Mesendoderm (in vitro differentiated cells): ENCODE measurements around the gene BCL2.

Experiments used
- DNase-seq: peaks from one replicate; pipeline ENCODE4 v3.0.0; 2013
- H2AK5ac ChIP-seq: 2 replicates; pipeline ENCODE4 v1.6.1; 2013; ENCODE audit warnings: low read length, inconsistent platforms
- H2BK120ac ChIP-seq: 2 replicates; pipeline ENCODE4 v1.6.1; 2013; ENCODE audit warnings: low read depth, mild to moderate bottlenecking, low read length, moderate library complexity, mixed read lengths
- H2BK15ac ChIP-seq: replicated peaks from 2 replicates; pipeline ENCODE4 v1.6.1; 2013; ENCODE audit warnings: low read depth, mild to moderate bottlenecking, moderate library complexity
- H2BK5ac ChIP-seq: 2 replicates; pipeline ENCODE4 v1.6.1; 2013; ENCODE audit warnings: low read length, inconsistent platforms
- H3K18ac ChIP-seq: 2 replicates; pipeline ENCODE4 v1.6.1; 2013; ENCODE audit warnings: mild to moderate bottlenecking, low read length, mixed read lengths
- H3K23ac ChIP-seq: one replicate; pipeline ENCODE4 v1.6.1; 2013; ENCODE audit warnings: low read length
- H3K27ac ChIP-seq: 2 replicates; pipeline ENCODE4 v1.5.1; 2013; ENCODE audit warnings: low read depth, mild to moderate bottlenecking, inconsistent platforms, low read length, moderate library complexity
- H3K27me3 ChIP-seq: 2 replicates; pipeline ENCODE4 v1.6.1; 2013; ENCODE audit warnings: low read length, control low read depth, mild to moderate bottlenecking, inconsistent platforms; ENCODE audit not compliant: insufficient read depth, poor library complexity
- H3K36me3 ChIP-seq: 2 replicates; pipeline ENCODE4 v1.6.1; 2013; ENCODE audit warnings: low read length, inconsistent platforms; ENCODE audit not compliant: control insufficient read depth, insufficient read depth
- H3K4ac ChIP-seq: one replicate; pipeline ENCODE4 v1.6.1; 2013; ENCODE audit warnings: low read depth, mild to moderate bottlenecking, low read length, moderate library complexity
- H3K4me1 ChIP-seq: 2 replicates; pipeline ENCODE4 v1.6.1; 2013; ENCODE audit warnings: low read depth, low read length, inconsistent platforms; ENCODE audit not compliant: control insufficient read depth
- H3K4me2 ChIP-seq: 2 replicates; pipeline ENCODE4 v1.6.1; 2013; ENCODE audit warnings: low read length
- H3K4me3 ChIP-seq: 2 replicates; pipeline ENCODE4 v1.5.1; 2013; ENCODE audit warnings: mild to moderate bottlenecking, low read length
- H3K56ac ChIP-seq: one replicate; pipeline ENCODE4 v1.6.1; 2013; ENCODE audit warnings: low read length
- H3K79me1 ChIP-seq: 2 replicates; pipeline ENCODE4 v1.6.1; 2013; ENCODE audit warnings: low read length, inconsistent platforms
- H3K79me2 ChIP-seq: 2 replicates; pipeline ENCODE4 v1.6.1; 2013; ENCODE audit warnings: mild to moderate bottlenecking, low read length; ENCODE audit not compliant: control insufficient read depth, insufficient read depth
- H3K9ac ChIP-seq: 2 replicates; pipeline ENCODE4 v1.6.1; 2013; ENCODE audit warnings: low read length, inconsistent platforms
- H4K5ac ChIP-seq: one replicate; pipeline ENCODE4 v1.6.1; 2013; ENCODE audit warnings: low read length
- H4K8ac ChIP-seq: one replicate; pipeline ENCODE4 v1.6.1; 2013; ENCODE audit warnings: low read depth, mild to moderate bottlenecking, control low read depth, low read length, moderate library complexity
- WGBS: extraction: QIAGEN DNeasy Blood & Tissue Kit; methylation state at CpG from one replicate; pipeline ENCODE4 v1.1.7; 2013; ENCODE audit warnings: low lambda C conversion rate, missing lambda C conversion rate; ENCODE audit not compliant: insufficient coverage; ENCODE audit errors: extremely low coverage; 5-methylcytosine and 5-hydroxymethylcytosine counted together

BCL2 gene

DNA sequence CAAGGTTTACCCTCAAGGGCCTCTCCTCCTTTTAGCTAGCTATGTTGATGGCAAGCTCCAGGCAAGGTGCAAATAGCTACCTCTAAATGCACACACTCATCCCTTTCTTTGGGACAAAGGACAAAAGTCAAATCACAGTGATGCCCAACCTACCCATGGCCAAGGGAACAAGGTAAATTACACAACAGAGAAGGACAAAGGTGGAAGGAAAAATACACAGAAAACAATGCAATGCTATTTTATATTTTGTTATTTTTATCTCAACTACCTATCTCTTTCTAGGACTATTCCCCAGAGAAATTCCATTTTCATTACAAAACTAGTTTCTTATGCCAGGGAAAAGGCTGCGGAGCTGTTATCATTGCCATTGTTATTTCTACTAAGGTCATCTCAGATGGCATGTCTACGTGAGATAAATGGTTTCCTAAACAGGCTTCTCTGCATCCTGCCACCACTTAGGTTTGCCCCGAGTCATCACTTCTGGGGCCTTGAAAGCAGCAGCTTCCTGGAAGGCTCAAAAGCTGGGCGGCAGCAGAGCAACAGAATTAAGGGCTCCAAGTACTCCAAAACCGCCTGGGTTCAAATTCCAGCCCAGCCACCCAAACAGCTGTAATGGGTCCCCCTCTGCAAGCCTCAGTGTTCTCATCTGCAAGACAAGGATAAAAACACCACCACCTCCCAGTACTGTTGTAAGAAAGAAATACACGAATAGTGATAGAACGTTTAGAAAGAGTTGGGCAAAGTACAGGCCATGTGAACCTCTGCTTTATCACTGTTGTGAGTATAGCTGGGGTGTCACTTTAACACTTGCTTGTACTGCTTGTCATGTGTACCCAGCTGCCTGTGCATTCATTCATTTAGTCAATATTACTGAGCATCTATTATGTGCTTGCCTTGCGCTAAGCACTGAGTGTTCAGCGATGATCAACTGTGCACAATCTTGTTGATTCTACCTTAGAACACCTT lies 20.9 kb downstream of the BCL2 start:
- Histone ChIP-seq H3K4me3 (no peak overlapping the region), H4K5ac (no peak overlapping the region), H3K4me1 (no peaks in the 10 kb centered on the region), H3K23ac (no peak overlapping the region), H3K27me3 (no peaks in the 10 kb centered on the region), H2AK5ac (no peak overlapping the region), H3K36me3 (no peaks in the 10 kb centered on the region), H4K8ac (no peak overlapping the region), H2BK15ac (no peak overlapping the region), H3K79me2 (no peaks in the 10 kb centered on the region), H3K79me1 (no peaks in the 10 kb centered on the region), H2BK5ac (no peak overlapping the region), H3K56ac (no peak overlapping the region), H2BK120ac (no peak overlapping the region), H3K27ac (no peak overlapping the region), H3K4me2 (no peak overlapping the region), H3K4ac (no peak overlapping the region), H3K9ac (no peak overlapping the region), H3K18ac (no peak overlapping the region)
- no CpG with 5 or more reads among the region's 9 CpGs for WGBS
- DNase-seq: peak; percentile 29

DNA sequence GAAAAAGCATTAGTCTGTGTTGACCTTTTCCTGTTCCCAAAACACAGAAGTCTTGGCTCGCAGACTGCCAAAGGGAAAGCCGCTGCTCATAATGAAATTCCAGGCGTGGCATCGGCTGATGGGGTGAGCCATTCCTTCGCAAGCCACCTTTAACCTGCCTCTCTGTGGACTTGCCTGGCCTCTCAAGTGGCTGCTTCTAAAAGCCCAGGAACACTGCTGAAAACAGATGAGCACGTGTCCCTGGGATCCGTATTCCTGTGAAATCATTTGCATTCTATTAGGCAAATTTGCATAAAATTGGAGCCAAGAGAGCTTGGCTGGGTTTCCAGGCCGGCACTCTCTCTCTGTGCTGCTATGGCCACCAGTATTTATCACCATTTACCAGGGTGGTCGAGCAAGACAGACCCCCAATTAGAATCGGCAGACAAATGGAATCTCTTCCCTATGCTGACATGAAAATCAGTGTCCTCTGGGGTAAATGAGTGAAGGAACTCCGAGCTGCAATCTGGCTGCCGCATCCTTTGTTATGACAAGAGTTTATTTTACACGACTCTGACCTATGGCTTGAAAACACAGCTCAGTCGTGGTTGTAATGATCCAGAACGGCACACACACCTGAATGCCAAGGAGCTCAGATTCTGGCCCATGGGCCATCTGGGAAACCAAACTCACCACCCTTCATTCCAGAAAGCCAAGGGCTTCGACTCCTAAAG lies 21.7 kb downstream of the BCL2 start:
- no peak overlapping the region for H4K8ac ChIP-seq
- H3K4ac ChIP-seq: no peak overlapping the region
- no peaks in the 10 kb centered on the region for H3K4me1 ChIP-seq
- H2BK120ac ChIP-seq: no peak overlapping the region
- H2AK5ac ChIP-seq: no peak overlapping the region
- no peaks in the 10 kb centered on the region for H3K27me3 ChIP-seq
- no peak overlapping the region for H4K5ac ChIP-seq
- no peak overlapping the region for H2BK15ac ChIP-seq
- WGBS: no CpG with 5 or more reads among the region's 16 CpGs
- H3K27ac ChIP-seq: no peak overlapping the region
- no peak overlapping the region for H3K4me2 ChIP-seq
- H3K79me2 ChIP-seq: no peaks in the 10 kb centered on the region
- H3K56ac ChIP-seq: peak overlapping the region; percentile 5
- no peak overlapping the region for H3K9ac ChIP-seq
- no peak overlapping the region for H3K18ac ChIP-seq
- H3K36me3 ChIP-seq: no peaks in the 10 kb centered on the region
- H2BK5ac ChIP-seq: no peak overlapping the region
- no peak overlapping the region for H3K4me3 ChIP-seq
- DNase-seq: peak; percentile 37
- H3K23ac ChIP-seq: no peak overlapping the region
- no peaks in the 10 kb centered on the region for H3K79me1 ChIP-seq

DNA sequence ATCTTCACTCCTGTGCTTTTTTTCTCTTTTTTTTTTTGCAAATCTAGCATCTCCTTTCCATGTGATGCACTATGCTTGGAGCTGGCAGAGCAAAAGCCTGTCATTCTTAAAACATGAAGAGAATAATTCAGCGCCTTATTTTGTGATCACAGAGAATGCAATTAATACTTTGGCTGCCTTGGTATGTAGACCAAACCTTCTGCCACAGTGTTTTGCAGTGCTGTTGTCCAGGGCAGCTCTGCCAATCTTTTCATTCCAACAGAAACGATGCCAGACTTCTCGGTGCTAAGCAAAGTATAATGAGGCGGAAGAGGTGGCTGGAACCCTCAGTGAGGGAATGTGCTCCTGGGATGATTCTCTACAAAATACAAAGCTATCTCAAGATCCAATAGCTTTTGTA lies 25.6 kb downstream of the BCL2 start:
- Histone ChIP-seq H3K36me3 (no peaks in the 10 kb centered on the region), H2BK5ac (no peak overlapping the region), H2BK15ac (no peak overlapping the region), H2AK5ac (no peak overlapping the region), H3K23ac (no peak overlapping the region), H3K27ac (no peak overlapping the region), H4K8ac (no peak overlapping the region), H4K5ac (no peak overlapping the region), H3K4ac (no peak overlapping the region), H3K56ac (no peak overlapping the region), H3K4me2 (no peak overlapping the region), H3K18ac (no peak overlapping the region), H3K4me1 (peaks cover 3% of the 10 kb centered on the region), H2BK120ac (no peak overlapping the region), H3K79me1 (no peaks in the 10 kb centered on the region), H3K9ac (no peak overlapping the region), H3K4me3 (no peak overlapping the region), H3K27me3 (no peaks in the 10 kb centered on the region), H3K79me2 (no peaks in the 10 kb centered on the region)
- DNase-seq: no peak
- no CpG with 5 or more reads among the region's 4 CpGs for WGBS

DNA sequence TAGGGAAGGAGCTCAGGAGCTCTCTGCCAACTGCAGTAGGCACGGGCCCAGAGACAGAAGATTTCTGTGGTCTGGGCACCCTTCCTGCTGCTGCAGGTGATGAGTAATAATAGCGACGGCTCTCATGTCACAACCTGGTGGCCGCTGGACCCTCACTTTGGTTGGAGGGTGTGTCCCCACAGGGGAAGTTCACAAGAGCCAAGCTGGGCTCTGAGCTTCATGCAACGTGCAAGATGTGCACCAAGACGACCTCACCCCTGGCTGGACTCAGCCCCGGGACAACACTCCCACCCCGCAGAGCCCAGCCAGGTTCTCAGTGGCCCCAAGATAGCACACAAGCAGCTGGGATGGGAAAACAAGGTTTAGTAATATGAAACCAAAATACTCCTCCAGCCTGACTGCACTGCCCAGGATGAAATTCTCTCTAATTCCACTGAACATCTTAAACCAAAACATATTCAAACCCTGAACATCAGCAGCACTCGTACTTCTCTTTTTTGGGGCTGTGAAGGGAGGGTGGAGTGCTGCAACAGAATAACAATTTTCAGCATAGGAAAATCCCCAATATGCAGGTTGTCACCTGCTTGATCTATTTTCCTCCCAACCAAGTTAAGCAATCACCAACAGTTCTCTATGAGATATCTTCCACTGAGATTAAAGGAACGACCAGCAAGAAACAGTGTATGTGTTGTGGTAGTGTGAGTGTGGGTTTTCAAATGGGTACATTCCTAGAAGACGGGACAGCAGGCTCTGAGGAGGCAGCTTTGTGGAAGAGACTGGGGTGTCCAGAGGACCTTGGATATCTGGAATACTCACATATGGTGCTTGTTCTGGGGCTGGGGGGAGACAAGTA lies 26.5 kb downstream of the BCL2 start:
- peaks cover 3% of the 10 kb centered on the region for H3K4me1 ChIP-seq
- H3K4ac ChIP-seq: no peak overlapping the region
- no peak overlapping the region for H3K9ac ChIP-seq
- WGBS: no CpG with 5 or more reads among the region's 11 CpGs
- H3K4me2 ChIP-seq: no peak overlapping the region
- no peak overlapping the region for H3K27ac ChIP-seq
- no peak overlapping the region for H2BK15ac ChIP-seq
- DNase-seq: no peak
- no peak overlapping the region for H2AK5ac ChIP-seq
- H3K23ac ChIP-seq: no peak overlapping the region
- no peaks in the 10 kb centered on the region for H3K79me2 ChIP-seq
- no peak overlapping the region for H4K5ac ChIP-seq
- no peaks in the 10 kb centered on the region for H3K79me1 ChIP-seq
- no peak overlapping the region for H3K56ac ChIP-seq
- H2BK120ac ChIP-seq: no peak overlapping the region
- H3K27me3 ChIP-seq: no peaks in the 10 kb centered on the region
- no peak overlapping the region for H3K18ac ChIP-seq
- H3K4me3 ChIP-seq: no peak overlapping the region
- no peak overlapping the region for H2BK5ac ChIP-seq
- H4K8ac ChIP-seq: no peak overlapping the region
- no peaks in the 10 kb centered on the region for H3K36me3 ChIP-seq

DNA sequence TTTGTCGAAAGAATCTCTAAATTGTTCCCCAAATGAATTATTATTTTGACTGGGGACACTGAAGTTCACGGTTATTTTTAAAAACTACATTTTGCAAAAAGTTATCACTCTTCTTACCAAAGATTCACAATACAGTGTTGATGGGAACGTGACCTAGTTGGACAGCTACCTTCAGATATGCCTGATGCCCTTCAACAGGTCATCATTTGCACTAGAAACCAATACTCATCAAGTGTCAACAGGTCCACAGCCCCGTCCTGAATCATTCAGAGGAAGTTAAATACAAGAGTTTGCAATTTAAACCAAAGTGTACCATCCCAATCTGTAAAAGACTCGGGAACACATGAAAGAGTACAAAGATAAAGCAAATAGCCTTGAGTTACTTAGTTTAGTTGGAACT lies 28.3 kb downstream of the BCL2 start:
- no CpG with 5 or more reads among the region's 5 CpGs for WGBS
- DNase-seq: no peak
- H4K8ac ChIP-seq: no peak overlapping the region

More for the DNA sequence above, 28.3 kb downstream of the BCL2 start:
- Histone ChIP-seq H2AK5ac (no peak overlapping the region), H2BK120ac (no peak overlapping the region), H2BK15ac (no peak overlapping the region), H3K36me3 (no peaks in the 10 kb centered on the region), H3K18ac (no peak overlapping the region), H3K9ac (no peak overlapping the region), H3K4ac (no peak overlapping the region), H3K27me3 (no peaks in the 10 kb centered on the region), H4K5ac (no peak overlapping the region), H3K23ac (no peak overlapping the region), H3K4me3 (no peak overlapping the region), H3K27ac (no peak overlapping the region), H3K56ac (no peak overlapping the region), H3K4me1 (peaks cover 3% of the 10 kb centered on the region), H3K79me1 (no peaks in the 10 kb centered on the region), H3K79me2 (no peaks in the 10 kb centered on the region), H3K4me2 (no peak overlapping the region), H2BK5ac (no peak overlapping the region)
